Stimulated activated naive CD8-positive, alpha-beta T cell treated with anti-CD3 and anti-CD28 coated beads, Interleukin-15, amount 100 ng/mL, for 72 hours (primary cell): ENCODE measurements around the gene COL4A1.
A peak's percentile ranks its signal among the peaks of the same experiment; 100 is the strongest.

Experiments
- ATAC-seq: fragments of 150-1000 bp; cut with Tn5 transposase; 2 replicates; pipeline ENCODE4 v1.10.0; 2021; ENCODE audit warnings: mild to moderate bottlenecking, moderate library complexity
- DNase-seq, 2 donors: peaks; one replicate each; pipeline ENCODE4 v3.0.0; 2021 to 2022
- H3K27ac Mint-ChIP-seq, 2 donors: one replicate each; pipeline ENCODE4 v1.8.0; 2022; ENCODE audit warnings: mild to moderate bottlenecking in 2 of 2, mixed read lengths in 2 of 2, moderate library complexity in 2 of 2
- H3K27me3 Mint-ChIP-seq: one replicate; pipeline ENCODE4 v1.8.0; 2022; ENCODE audit warnings: mixed read lengths
- H3K4me1 Mint-ChIP-seq: one replicate; pipeline ENCODE4 v1.8.0; 2022; ENCODE audit warnings: mild to moderate bottlenecking, mixed read lengths
- H3K4me3 Mint-ChIP-seq, 2 donors: one replicate each; pipeline ENCODE4 v1.8.0; 2022; ENCODE audit warnings: mild to moderate bottlenecking in 2 of 2, mixed read lengths in 2 of 2, moderate library complexity in 1 of 2
- H3K9me3 Mint-ChIP-seq, 2 donors: one replicate each; pipeline ENCODE4 v1.8.0; 2022; ENCODE audit warnings: mixed read lengths in 2 of 2

The COL4A1 gene

DNA sequence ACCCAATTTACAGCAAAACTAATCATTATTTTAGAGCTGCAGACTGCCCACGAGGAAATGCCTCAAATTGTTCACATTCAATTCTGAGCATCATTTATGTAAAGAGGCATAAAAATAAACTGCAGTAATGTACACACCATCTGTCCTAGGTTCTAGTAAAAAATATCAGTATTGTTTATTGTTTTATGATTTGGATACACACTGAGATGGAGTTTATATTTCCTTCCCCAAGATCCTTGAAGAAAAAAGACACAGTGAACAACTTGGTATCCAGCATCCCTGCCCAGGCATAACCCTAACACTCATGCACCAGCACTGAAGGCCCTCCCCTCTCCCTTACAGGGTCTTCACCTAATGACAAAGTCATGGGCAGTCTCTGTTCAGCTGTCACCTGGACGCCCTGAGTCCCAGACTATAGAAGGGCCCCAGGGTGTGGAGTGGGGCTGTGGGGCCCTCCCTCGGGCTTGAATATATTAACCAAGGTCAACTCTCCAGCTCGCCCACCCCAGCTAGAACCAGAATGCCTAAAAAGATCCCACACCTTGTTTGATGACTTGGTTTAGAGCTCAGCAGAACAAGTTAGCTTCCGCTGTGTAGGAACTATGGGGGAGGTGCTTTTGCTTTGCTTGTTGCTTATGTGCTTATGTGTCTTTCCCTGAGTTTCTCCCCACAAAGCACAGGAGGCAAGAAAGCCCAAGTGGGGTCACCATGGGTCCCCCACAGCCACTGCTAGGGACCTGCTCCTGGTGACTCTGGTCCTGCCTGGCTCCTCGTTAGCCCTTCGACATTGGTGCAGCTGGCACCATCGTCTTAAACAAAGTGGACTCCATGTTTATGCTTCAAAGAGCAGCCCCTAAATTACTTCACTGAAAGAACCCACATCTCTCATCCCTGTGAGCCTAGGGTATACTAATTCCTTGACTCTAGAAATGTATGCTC lies 111.1 kb downstream of the COL4A1 start:
- Mint-ChIP-seq H3K4me3 (no peak overlapping the region), H3K27ac (no peak overlapping the region), H3K9me3 (no peaks in the 10 kb centered on the region), H3K27me3 (peaks cover 66% of the 10 kb centered on the region), H3K4me1 (no peaks in the 10 kb centered on the region)
- ATAC-seq (no peak), DNase-seq (no peak)

DNA sequence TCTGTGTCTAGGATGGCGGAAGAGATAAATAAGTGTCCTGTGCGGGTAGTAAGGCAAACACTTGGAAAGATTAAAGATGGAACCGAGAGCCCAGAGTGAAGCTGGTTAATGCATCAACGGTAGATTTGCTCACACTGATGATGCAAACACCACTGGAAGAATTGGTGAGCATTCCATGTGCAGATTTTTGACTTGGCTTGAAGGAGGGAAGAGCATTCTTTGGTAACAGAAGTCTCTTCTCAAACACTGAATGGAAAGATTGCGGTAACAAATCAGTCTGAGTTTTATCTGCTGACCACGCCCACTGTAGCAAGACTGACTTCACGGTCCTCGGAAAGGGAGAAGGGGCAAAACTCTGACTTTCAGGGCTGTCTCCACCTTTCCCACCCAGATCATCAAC lies 112.5 kb downstream of the COL4A1 start:
- H3K9me3 Mint-ChIP-seq, result no peaks in the 10 kb centered on the region
- DNase-seq, result no peak
- no peak overlapping the region for H3K4me3 Mint-ChIP-seq
- no peak overlapping the region for H3K27ac Mint-ChIP-seq
- H3K27me3 Mint-ChIP-seq, result peaks cover 68% of the 10 kb centered on the region
- ATAC-seq, result no peak
- H3K4me1 Mint-ChIP-seq, result no peaks in the 10 kb centered on the region

DNA sequence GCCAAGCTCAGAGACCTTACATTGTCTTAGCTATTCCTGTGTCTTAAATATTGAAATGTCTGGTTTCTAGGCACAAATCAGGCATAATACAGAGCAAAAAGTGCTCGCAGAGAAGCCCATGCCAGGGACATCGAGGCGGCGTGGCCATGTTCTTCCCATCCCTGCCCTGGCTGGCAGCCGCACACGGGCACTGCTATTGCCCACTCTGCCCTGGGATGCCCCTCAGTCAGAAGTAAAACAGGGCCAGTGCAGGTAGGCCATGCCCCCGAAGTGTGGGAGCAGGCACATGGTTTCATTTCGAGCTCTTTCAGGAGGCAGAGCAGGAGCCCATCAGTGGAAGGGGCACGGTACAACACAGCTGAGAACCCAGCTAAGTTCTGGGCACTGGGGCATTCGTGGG lies 113.5 kb downstream of the COL4A1 start:
- no peak for DNase-seq
- Mint-ChIP-seq H3K9me3 (no peaks in the 10 kb centered on the region), H3K4me1 (no peaks in the 10 kb centered on the region), H3K4me3 (no peak overlapping the region), H3K27me3 (peaks cover 68% of the 10 kb centered on the region), H3K27ac (peak overlapping the region in 1 of 2 donors; percentile 44)
- no peak for ATAC-seq

DNA sequence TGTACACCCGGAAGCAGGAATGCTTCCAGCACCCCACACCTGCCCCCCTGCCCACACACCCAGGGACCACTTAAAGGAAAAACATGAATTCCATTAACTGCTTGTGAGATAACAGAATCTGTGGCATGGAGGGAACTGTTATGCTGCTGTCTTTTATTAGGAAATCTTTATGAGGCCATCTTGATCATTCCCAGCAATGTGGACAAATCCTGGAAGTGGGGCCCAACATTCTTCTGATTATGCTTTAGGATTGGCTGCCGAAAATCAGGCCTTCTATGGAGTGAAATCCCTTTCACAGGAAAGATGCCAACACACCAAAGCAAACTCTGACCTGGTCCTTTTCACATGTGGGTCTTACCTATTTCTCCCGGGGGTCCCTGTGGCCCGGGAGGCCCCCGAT lies 114.5 kb downstream of the COL4A1 start:
- ATAC-seq (no peak), DNase-seq (no peak)
- Mint-ChIP-seq H3K27ac (no peak overlapping the region), H3K4me1 (no peaks in the 10 kb centered on the region), H3K9me3 (no peaks in the 10 kb centered on the region), H3K27me3 (peaks cover 72% of the 10 kb centered on the region), H3K4me3 (no peak overlapping the region)

DNA sequence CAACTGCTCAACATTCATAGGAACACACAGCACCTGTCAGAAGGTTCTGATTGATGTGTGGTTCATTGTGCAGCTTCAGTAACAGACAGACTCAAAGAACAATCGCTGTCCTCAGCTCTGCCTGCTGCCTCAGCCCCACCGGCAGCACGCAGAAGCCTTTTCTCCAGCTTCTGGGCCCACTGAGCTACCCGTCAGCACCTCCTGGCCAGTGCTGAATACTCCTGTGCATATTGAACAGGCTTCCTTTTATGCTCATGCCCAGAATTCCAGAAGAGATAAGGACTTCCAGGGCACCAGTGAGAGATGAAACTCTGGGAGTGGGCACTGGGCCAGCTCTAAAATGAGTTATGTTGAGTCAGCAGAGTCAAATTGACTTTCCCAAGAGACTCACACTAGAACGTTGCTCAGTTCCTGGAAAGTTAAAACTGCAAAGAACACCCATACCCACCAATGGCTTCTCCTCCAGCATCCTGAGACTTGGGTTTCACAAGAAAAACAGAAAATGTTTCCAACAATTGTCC lies 119.3 kb downstream of the COL4A1 start:
- ATAC-seq (no peak), DNase-seq (no peak)
- Mint-ChIP-seq H3K27ac (no peak overlapping the region), H3K4me3 (no peak overlapping the region), H3K9me3 (no peaks in the 10 kb centered on the region), H3K27me3 (peaks cover 49% of the 10 kb centered on the region), H3K4me1 (no peaks in the 10 kb centered on the region)

DNA sequence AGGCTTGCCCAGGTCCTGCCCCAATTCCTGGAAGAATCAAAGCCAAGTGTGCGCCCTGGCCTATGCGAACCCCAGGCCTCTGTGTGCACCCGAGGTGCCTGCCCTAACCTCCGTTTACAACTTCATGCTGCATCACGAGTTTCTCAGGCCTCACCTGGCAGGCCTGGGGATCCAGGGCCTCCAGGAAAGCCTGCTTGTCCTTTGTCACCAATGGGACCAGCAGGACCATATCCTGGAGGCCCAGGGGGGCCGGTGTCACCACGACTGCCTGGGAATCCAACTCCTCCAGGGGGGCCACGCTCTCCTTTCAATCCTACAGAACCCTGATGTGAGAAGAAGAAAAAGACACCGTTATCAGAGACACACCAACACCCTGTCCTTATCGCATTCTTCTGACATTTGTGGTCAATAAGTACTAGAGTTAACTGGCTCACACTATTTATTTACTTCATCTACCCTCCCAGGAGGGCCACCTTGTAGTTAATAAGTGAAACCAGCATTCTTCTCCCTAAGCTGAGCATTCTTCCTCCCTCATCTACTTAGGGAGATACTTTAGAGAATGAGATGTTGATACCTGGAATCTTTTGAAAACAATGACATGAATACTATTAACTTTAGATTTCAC lies 120.6 kb downstream of the COL4A1 start:
- H3K4me1 Mint-ChIP-seq, result no peaks in the 10 kb centered on the region
- H3K27ac Mint-ChIP-seq, result peak overlapping the region in 1 of 2 donors; percentile 27
- H3K4me3 Mint-ChIP-seq, result no peak overlapping the region
- H3K27me3 Mint-ChIP-seq, result peaks cover 39% of the 10 kb centered on the region
- DNase-seq (no peak), ATAC-seq (no peak)
- no peaks in the 10 kb centered on the region for H3K9me3 Mint-ChIP-seq

DNA sequence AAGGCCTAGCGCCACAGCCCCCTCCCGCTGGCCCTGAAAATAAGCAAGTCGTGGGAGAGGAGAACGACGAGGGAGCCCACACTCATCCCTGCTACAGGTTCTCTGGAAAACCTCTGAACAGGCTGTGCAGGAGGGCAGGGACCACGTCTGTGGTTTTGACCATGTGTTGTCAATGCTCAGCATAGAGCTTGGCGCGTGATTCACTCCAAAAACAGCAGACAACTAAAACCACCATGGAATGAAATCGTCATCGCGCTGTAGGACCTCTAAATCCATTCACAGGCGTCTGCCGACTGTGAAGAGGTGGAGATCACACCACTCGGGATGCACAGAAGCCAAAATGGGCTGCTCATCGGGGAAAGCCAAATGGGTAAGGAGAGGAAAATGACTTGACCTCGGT lies 121.3 kb downstream of the COL4A1 start:
- ATAC-seq (no peak), DNase-seq (no peak)
- Mint-ChIP-seq H3K27ac (no peak overlapping the region), H3K9me3 (no peaks in the 10 kb centered on the region), H3K4me3 (no peak overlapping the region), H3K4me1 (no peaks in the 10 kb centered on the region), H3K27me3 (peaks cover 38% of the 10 kb centered on the region)

DNA sequence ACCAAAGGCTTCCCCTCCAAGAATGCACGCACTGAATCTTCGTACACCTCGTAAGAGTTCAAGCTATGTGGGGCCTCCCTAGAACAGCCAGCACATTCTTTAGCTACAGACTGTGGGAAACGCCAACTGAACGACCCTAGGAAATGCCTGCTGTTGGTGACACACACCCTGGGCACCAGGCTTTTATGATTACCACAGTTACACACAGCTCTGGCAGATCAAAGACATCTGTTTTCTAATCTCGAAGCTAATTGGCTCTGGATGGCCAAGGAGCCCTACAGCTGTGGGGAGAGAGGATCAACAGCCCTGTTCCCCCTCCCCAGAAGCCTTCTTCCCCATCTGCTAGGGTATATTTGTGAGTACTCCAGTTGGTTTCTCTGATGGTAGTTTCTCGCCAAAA lies 123.0 kb downstream of the COL4A1 start:
- Mint-ChIP-seq H3K27ac (no peak overlapping the region), H3K9me3 (no peaks in the 10 kb centered on the region), H3K4me1 (no peaks in the 10 kb centered on the region), H3K27me3 (peaks cover 25% of the 10 kb centered on the region), H3K4me3 (no peak overlapping the region)
- no peak for ATAC-seq
- no peak for DNase-seq

DNA sequence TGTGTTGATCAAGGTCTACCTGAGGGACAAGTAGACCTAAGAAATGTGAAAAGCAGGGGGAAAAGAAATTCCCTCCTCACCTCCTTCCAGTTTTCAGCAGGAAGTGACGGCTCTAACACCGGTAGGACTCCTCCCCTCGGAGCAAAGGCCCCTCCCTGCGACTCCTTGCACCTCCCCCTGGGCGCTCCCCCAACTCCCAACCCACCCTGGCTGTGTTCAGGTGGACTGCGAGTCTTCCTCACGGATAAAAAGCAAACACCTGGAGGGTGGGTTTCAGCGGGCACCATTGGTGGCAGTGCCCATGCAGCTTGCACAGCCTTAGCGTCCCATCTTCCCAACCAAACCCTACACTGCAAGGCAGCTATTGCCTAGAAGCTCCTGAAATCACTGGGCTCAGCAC lies 124.5 kb downstream of the COL4A1 start:
- ATAC-seq, result no peak
- DNase-seq, result no peak
- Mint-ChIP-seq H3K4me3 (no peak overlapping the region), H3K4me1 (no peaks in the 10 kb centered on the region), H3K9me3 (no peaks in the 10 kb centered on the region), H3K27ac (no peak overlapping the region), H3K27me3 (peaks cover 12% of the 10 kb centered on the region)

DNA sequence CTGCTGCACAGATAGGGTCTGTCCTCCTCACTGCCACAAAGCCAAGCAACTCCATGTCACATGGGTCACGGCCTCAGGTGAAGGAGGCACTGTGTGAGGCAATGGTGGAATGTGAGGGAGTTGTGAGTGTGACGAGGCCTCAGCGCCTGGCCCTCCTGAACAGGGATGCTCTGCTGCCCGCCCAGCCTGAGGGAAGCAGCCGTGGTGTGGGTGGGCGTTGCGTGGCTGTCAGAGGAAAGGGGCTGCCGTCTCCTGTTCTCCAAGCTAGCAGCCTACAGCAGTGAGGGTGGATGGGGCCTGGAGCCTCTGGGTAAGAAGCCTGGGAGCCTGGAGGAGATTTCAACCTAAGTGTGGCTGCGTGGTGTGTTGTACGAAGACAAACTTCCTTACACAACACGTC lies 125.0 kb downstream of the COL4A1 start:
- Mint-ChIP-seq H3K4me3 (no peak overlapping the region), H3K9me3 (no peaks in the 10 kb centered on the region), H3K27ac (no peak overlapping the region), H3K27me3 (peaks cover 7% of the 10 kb centered on the region), H3K4me1 (no peaks in the 10 kb centered on the region)
- ATAC-seq, result peak; percentile 33
- no peak for DNase-seq

DNA sequence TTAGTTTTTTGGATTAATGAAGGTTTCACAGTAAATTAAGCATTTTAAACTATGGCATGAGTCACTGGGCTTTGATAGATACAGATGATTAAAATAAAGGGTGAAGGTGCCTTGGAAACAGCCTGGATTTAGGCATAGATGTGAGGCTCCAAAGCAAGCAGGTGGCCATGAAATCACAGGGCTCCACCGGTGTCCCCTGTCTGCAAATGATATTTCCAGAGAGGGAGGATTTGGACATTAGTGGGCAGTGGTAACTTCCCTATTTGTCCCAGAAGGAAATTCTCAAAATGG lies 127.2 kb downstream of the COL4A1 start:
- Mint-ChIP-seq H3K4me1 (no peaks in the 10 kb centered on the region), H3K27ac (no peak overlapping the region), H3K9me3 (no peaks in the 10 kb centered on the region), H3K4me3 (no peak overlapping the region), H3K27me3 (no peaks in the 10 kb centered on the region)
- DNase-seq (no peak), ATAC-seq (no peak)

DNA sequence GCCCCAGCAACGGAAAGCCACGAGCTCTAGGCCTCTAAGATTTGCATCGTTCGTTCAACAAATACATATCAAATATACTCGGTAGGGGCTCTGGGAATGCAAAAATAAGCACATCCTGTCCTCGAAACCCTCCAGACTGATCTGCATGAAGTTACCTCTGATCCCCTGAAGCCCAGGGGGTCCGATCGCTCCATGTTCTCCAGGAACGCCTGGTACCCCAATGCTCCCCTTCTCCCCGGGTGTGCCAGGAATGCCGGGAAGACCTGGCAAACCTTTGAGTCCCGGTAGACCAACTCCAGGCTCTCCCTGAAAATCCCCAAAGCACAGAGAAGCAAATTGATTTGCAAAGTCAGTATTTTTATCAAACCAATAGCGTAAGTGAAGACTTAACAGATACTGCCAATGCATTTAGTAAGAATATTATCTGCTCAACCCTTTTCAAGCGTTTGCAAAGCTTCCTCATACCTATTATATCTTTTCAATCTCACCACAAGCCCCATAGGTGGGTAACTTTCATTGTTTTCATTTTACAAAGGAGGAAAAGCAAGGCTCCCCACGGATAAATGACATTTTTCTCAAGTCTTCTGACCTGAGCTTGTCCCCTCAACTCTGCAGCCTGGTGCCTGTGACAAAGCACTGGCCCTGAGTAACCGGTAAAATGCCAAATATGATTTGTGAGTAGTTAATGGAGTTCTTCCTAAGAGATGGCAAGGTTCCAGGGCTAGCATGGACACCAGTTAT lies 127.7 kb downstream of the COL4A1 start:
- no peaks in the 10 kb centered on the region for H3K27me3 Mint-ChIP-seq
- H3K27ac Mint-ChIP-seq, result peak overlapping the region in 1 of 2 donors; percentile 64
- DNase-seq, result no peak
- H3K9me3 Mint-ChIP-seq, result no peaks in the 10 kb centered on the region
- no peak for ATAC-seq
- H3K4me3 Mint-ChIP-seq, result no peak overlapping the region
- H3K4me1 Mint-ChIP-seq, result no peaks in the 10 kb centered on the region

DNA sequence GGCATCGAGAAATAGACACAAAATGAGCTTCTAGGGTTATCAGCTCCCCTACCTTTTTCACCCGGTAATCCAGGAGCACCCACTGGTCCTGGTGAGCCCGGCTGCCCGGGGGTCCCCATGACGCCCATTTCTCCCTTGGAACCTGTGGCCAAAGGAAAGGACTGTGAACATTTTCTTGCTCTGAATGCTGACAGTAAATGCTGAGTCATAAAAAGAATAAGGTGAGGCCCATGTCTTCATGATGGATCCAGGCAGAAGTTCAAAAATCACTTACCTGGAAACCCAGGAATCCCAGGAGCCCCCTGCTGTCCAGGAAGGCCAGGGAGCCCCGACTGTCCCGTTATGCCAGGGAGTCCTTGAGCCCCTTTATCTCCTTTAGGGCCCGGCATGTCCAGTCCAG lies 129.2 kb downstream of the COL4A1 start:
- no peak overlapping the region for H3K27ac Mint-ChIP-seq
- H3K27me3 Mint-ChIP-seq, result no peaks in the 10 kb centered on the region
- peaks cover 0 to 6% of the 10 kb centered on the region in 2 donors for H3K9me3 Mint-ChIP-seq
- no peaks in the 10 kb centered on the region for H3K4me1 Mint-ChIP-seq
- DNase-seq (no peak), ATAC-seq (no peak)
- H3K4me3 Mint-ChIP-seq, result no peak overlapping the region

DNA sequence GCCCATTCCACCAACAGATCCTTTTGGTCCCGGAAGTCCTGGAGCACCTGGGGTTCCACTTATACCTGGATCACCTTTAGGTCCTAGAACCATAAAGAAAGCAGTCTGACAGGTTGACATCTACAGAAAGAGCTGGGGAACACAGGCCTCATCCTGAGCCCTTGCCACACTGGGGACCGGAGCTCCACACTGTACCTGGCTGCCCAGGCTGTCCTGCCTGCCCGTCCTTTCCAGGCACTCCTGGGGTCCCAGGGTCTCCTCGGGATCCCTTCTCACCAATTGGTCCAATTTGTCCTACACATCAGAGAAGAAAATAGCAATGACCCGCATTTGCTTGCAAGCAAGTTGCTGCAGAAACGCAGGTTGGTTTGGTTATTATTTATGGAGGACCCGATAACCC lies 130.5 kb downstream of the COL4A1 start:
- no peaks in the 10 kb centered on the region for H3K4me1 Mint-ChIP-seq
- H3K27me3 Mint-ChIP-seq, result peaks cover 10% of the 10 kb centered on the region
- ATAC-seq (no peak), DNase-seq (no peak)
- H3K4me3 Mint-ChIP-seq, result no peak overlapping the region
- H3K27ac Mint-ChIP-seq, result no peak overlapping the region
- peaks cover 0 to 16% of the 10 kb centered on the region in 2 donors for H3K9me3 Mint-ChIP-seq

DNA sequence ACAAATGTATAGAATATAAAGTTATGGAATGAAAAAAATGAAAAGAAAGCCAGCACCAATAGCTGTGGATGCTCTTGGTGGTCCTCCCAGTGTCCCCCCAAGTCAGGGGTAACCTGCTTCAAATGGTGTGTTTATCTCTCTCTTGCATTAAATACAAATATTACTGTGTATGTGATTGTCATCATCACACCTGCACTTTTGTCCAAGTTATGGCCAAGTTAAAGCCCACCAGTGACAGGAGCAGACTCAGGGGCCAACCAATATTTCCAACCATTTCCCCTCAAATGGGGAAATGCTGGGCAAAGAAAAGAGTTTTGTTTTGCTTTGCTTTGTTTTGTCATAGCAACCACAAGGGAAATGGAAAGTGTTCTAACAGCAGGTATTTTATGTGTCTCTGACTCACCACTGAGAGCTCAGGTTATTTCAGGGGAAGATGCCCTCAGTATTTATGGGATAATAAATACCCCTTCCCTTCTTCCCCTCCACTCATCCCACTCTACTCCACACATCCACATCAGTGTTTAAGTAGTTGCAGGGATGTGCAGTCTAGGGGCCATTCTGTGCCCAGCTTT lies 133.6 kb downstream of the COL4A1 start:
- peaks cover 0 to 16% of the 10 kb centered on the region in 2 donors for H3K9me3 Mint-ChIP-seq
- peaks cover 18% of the 10 kb centered on the region for H3K27me3 Mint-ChIP-seq
- H3K4me1 Mint-ChIP-seq, result no peaks in the 10 kb centered on the region
- DNase-seq, result no peak
- no peak overlapping the region for H3K4me3 Mint-ChIP-seq
- H3K27ac Mint-ChIP-seq, result no peak overlapping the region
- no peak for ATAC-seq

DNA sequence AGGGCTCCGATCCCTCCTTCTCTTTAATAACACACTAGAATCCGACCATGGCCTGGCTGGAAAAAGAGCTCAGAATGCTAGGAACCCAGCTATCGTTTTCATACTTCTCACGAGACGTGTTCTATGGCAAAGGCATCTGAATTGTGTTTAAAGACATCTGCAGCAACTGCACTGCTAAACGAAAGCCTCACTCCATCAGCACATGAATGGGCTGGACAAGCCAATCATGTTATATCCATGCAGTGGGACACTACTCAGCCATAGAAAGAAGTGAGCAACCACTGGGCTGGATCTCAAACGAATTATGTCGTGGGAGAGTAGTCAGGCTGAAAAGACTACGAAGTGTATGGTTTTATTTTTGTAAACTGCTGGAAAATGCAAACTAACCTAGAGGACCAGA lies 136.1 kb downstream of the COL4A1 start:
- Mint-ChIP-seq H3K27ac (no peak overlapping the region), H3K27me3 (peaks cover 18% of the 10 kb centered on the region), H3K4me3 (no peak overlapping the region), H3K9me3 (peaks cover 0 to 16% of the 10 kb centered on the region in 2 donors), H3K4me1 (no peaks in the 10 kb centered on the region)
- no peak for DNase-seq
- ATAC-seq, result no peak
